GM12892 (cell line): ENCODE results near the gene UPB1.

Experiments
- POLR2A ChIP-seq: IDR thresholded peaks from 2 replicates; pipeline ENCODE4 v1.6.1; 2011; ENCODE audit warnings: low read depth, low read length, control low read depth
- POLR2AphosphoS5 ChIP-seq: IDR thresholded peaks from 2 replicates; pipeline ENCODE4 v1.6.1; 2011; ENCODE audit warnings: low read depth, low read length, control low read depth

GRCh38 chr22:24506802-24507438 is 11.8 kb downstream of the UPB1 start:
- no peak for TF ChIP-seq POLR2A
- no peak for TF ChIP-seq POLR2AphosphoS5
